Measurements from ENCODE around the gene SYMPK.

DNA sequence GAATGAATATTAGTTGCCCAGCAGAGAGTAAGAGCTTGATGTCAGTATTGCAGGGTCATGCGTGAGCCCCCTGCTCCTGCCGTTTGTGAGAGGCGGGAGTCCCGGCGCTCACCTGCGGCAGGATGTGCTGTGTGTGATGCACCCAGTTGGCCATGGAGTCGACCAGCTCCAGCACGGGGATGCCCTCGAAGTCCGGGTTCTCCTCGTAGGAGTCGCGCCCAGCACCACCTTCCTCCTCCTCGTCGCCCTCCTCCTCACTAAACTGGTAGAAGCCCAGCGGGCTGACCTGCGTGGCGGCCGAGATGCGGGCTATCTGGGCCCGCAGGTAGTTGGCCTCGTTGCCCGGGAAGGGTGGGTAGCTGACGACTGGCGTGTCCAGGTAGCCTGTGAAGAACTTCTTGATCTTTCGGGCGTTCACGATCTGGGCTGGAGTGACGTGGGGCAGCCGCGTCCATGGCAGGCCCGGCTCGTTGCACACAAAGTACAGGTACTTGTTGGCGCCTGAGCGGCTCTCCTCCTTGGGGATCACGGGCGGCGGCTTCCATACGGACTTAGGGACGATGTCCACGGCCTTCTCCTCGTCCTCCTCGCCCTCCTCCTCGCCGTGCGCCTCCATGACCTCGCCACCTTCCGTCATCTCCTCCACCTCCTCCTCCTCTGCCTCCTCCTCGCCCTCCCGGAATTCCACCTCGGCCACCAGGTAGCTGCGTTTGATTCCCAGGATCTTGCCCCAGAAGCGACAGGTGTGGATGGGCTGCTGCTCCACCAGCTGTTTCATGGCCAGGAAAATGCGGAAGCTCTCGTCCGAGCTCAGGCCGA lies 58.6 kb downstream of the SYMPK start:
- TF ChIP-seq, protein P1, sequence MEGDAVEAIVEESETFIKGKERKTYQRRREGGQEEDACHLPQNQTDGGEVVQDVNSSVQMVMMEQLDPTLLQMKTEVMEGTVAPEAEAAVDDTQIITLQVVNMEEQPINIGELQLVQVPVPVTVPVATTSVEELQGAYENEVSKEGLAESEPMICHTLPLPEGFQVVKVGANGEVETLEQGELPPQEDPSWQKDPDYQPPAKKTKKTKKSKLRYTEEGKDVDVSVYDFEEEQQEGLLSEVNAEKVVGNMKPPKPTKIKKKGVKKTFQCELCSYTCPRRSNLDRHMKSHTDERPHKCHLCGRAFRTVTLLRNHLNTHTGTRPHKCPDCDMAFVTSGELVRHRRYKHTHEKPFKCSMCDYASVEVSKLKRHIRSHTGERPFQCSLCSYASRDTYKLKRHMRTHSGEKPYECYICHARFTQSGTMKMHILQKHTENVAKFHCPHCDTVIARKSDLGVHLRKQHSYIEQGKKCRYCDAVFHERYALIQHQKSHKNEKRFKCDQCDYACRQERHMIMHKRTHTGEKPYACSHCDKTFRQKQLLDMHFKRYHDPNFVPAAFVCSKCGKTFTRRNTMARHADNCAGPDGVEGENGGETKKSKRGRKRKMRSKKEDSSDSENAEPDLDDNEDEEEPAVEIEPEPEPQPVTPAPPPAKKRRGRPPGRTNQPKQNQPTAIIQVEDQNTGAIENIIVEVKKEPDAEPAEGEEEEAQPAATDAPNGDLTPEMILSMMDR (IDR thresholded peaks at IDR 0.05; ENCODE audit: low read depth, low read length, poor library complexity, severe bottlenecking): no peak
- no peak for TF ChIP-seq EZH2phosphoT487 (IDR thresholded peaks at IDR 0.05; ENCODE audit: borderline replicate concordance, low read length)

Data from DOHH2 (cell line).